UCSD-AML1 (cell line): ENCODE measurements around the gene PCNX1.

ENCODE experiments used
- DNase-seq: peaks from one replicate; lab custom pipeline; 2025; ENCODE audit not compliant: unreplicated experiment; lab: John Stamatoyannopoulos, UW

PCNX1 gene

GRCh38 chr14:70888681-70889175 is 18.5 kb upstream of the PCNX1 start:
- no peak for DNase-seq

GRCh38 chr14:70889555-70889954 is 17.7 kb upstream of the PCNX1 start:
- no peak for DNase-seq

- DNase-seq: no peak
Measured at GRCh38 chr14:70890826-70891659, 16.2 kb upstream of the PCNX1 start.

- DNase-seq: no peak
Measured at GRCh38 chr14:70891737-70892136, 15.5 kb upstream of the PCNX1 start.

- no peak for DNase-seq
Measured at GRCh38 chr14:70893062-70893845, 14.0 kb upstream of the PCNX1 start.

GRCh38 chr14:70893858-70894291 is 13.4 kb upstream of the PCNX1 start:
- no peak for DNase-seq

GRCh38 chr14:70894868-70895267 is 12.4 kb upstream of the PCNX1 start:
- DNase-seq: no peak

- DNase-seq: no peak
Measured at GRCh38 chr14:70896317-70896716, 10.9 kb upstream of the PCNX1 start.

- DNase-seq: no peak
Measured at GRCh38 chr14:70896981-70897380, 10.3 kb upstream of the PCNX1 start.

GRCh38 chr14:70897464-70897863 is 9.8 kb upstream of the PCNX1 start:
- DNase-seq: no peak

- DNase-seq: no peak
Measured at GRCh38 chr14:70898111-70898745, 9.0 kb upstream of the PCNX1 start.

GRCh38 chr14:70901269-70901668 is 6.0 kb upstream of the PCNX1 start:
- no peak for DNase-seq

- DNase-seq: no peak
Measured at GRCh38 chr14:70902184-70902583, 5.1 kb upstream of the PCNX1 start.

- DNase-seq: no peak
Measured at GRCh38 chr14:70904373-70904772, 2.9 kb upstream of the PCNX1 start.

- DNase-seq: no peak
Measured at GRCh38 chr14:70905301-70905700, 2.0 kb upstream of the PCNX1 start.

- DNase-seq: no peak
Measured at GRCh38 chr14:70906793-70907175, 475 bp upstream of the PCNX1 start.

- peak; percentile 67 for DNase-seq
Measured at GRCh38 chr14:70907996-70908934, 1.0 kb downstream of the PCNX1 start.

GRCh38 chr14:70908935-70909641 is 1.8 kb downstream of the PCNX1 start:
- no peak for DNase-seq

GRCh38 chr14:70909733-70910614 is 2.7 kb downstream of the PCNX1 start:
- no peak for DNase-seq
